GM18517 (cell line): Measurements from ENCODE around the gene DCAF6.

ENCODE experiments used
- ATAC-seq: cut with Tn5 transposase; IDR thresholded peaks from one replicate; pipeline ENCODE4 v1.9.1; 2021; ENCODE audit warnings: mild to moderate bottlenecking, moderate library complexity; ENCODE audit not compliant: unreplicated experiment

The DCAF6 gene

GRCh38 chr1:168098534-168099320, 162.2 kb downstream of the DCAF6 start:
- ATAC-seq: no peak

- no peak for ATAC-seq
These were observed 162.9 kb downstream of the DCAF6 start for GRCh38 chr1:168099337-168099801.

GRCh38 chr1:168100315-168101002, 164.0 kb downstream of the DCAF6 start:
- ATAC-seq: no peak

- ATAC-seq: no peak
These were observed 164.9 kb downstream of the DCAF6 start for GRCh38 chr1:168101336-168101735.

GRCh38 chr1:168102487-168102886, 166.0 kb downstream of the DCAF6 start:
- no peak for ATAC-seq

DNA sequence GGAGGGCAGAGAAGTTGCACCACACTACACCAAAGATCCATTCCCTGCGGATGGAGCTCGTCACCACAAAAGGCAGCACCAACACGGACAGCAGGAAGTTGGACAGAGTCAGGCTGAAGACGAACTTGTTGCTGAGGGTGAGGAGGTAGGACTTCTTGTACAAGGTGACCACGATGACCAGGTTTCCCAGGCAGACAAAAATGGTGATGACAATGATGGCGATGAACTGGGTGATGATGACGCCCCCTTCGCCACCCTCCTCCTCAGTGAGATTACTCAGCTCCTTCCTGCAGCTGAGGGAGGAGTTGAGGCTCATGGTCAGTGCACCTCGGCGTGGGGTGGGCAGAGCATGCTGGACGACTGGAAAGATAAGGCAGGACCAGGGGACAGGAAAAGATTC, 168.1 kb downstream of the DCAF6 start:
- ATAC-seq: no peak

- no peak for ATAC-seq
These were observed 169.4 kb downstream of the DCAF6 start for GRCh38 chr1:168105846-168106245.

GRCh38 chr1:168106274-168106673, 169.8 kb downstream of the DCAF6 start:
- no peak for ATAC-seq

DNA sequence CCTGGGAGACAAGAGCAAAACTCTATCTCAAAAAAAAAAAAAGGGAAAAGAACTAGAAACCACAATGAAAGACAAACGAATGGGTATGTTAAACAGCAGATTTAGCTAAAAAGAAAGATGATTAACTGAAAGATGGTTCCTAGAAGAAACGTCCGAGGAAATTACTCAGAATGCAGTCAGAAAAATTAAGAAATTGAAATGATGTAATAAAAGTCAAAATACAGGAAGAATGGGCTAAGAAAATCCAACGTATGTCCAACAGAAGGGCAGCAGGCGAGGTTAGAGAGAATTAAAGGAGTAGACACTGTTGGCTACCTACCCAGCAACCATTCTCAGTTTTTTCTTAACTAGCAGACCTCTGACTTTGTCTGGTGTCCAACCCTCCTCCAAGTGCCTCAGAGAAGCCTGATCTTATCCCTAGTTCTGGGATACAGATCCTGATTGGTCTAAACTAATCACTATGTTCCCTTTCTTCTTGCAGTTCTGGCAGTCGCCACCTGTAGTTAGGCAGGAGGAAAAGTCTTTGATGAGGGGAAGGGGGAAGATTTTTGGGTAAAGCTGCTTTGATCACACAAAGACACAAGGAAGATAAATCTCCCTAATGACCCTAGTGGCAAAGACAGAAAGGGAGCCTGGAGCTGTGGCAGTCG, 174.5 kb downstream of the DCAF6 start:
- no peak for ATAC-seq

GRCh38 chr1:168112673-168113305, 176.3 kb downstream of the DCAF6 start:
- ATAC-seq: no peak

- no peak for ATAC-seq
These were observed 178.4 kb downstream of the DCAF6 start for GRCh38 chr1:168114845-168115244.

DNA sequence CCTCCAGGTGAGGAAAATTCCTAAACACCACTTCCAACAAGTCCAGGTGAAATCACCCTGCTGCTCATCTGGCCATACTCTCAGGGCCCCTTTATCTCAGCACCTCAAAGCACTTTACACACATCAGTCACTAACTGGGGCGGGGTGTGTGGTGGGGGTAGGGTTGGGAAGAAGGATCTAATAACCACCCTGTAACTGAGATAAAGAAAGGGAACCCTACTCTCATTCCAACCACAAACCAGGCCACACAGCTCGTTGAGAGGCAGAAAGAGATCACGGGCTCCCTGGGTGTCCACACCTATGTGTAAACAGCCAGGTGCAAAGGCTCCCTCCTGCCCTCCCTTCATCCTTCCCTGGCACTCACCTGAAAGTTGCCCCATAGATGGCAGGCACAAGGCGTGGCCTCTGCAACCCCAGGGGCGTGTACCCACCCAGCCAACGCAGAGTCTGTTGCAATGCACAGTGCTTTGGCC, 179.9 kb downstream of the DCAF6 start:
- no peak for ATAC-seq

DNA sequence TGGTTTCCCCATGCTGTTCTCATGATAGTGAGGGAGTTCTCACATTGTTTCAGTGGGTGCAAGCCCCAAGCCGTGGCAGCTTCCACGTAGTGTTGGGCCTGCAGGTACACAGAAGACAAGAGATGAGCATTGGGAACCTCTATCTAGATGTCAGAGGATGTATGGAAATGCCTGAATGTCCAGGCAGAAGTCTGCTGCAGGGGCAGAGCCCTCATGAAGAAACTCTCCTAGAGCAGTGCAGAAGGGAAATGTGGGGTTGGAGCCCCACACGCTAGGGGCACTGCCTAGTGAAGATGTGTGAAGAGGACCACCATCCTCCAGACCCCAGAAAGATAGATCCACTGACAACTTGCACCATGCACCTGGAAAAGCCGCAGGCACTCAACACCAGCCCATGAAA, 183.3 kb downstream of the DCAF6 start:
- ATAC-seq: no peak

GRCh38 chr1:168121401-168122011, 185.0 kb downstream of the DCAF6 start:
- ATAC-seq: no peak

GRCh38 chr1:168125051-168125450, 188.6 kb downstream of the DCAF6 start:
- ATAC-seq: no peak
